Spleen (tissue), 7 donors: ENCODE results near the gene GC.

Experiments used
- CTCF ChIP-seq, 11 experiments: fragments of 200-600 bp in 7 of 11; fragments of 450-650 bp in 4 of 11; sonication (generic) in 4 of 11; IDR thresholded peaks in 8 of 11; conservative IDR thresholded peaks in 3 of 11; 1 replicate in 7 of 11; 2 replicates in 4 of 11; pipeline versions ENCODE4 v1.4.0 to v1.8.0; 2016 to 2021; ENCODE audit warnings: antibody characterized with exemption in 11 of 11, inconsistent platforms in 4 of 11, mild to moderate bottlenecking in 1 of 11
- POLR2A ChIP-seq, 3 donors: fragments of 450-650 bp; IDR thresholded peaks; one replicate each; pipeline ENCODE4 v1.5.1; 2017; ENCODE audit warnings: antibody characterized with exemption in 3 of 3, mild to moderate bottlenecking in 1 of 3
- POLR2AphosphoS5 ChIP-seq, 3 donors: sonication (generic); formaldehyde crosslinking; IDR thresholded peaks; one replicate each; pipeline ENCODE4 v1.5.1; 2017; ENCODE audit warnings: antibody characterized with exemption in 3 of 3
- donor health status: DM: no; HTN: no; CAD: no; lungs with moderate emphysema.
- donor health status: DM: no; HTN: no; CAD: no.
- donor health status: DM: no; HTN: no; CAD: no.

GRCh38 chr4:71814433-71814832 is 30.6 kb upstream of the GC start:
- TF ChIP-seq CTCF (IDR thresholded peaks at IDR 0.05 in 8 of 11, conservative IDR thresholded peaks at IDR 0.05 in 3 of 11) = no peak
- no peak for TF ChIP-seq POLR2A (IDR thresholded peaks at IDR 0.05)
- TF ChIP-seq POLR2AphosphoS5 (IDR thresholded peaks at IDR 0.05) = no peak
